Measurements from ENCODE around the gene FOXI1.

FOXI1 gene

DNA sequence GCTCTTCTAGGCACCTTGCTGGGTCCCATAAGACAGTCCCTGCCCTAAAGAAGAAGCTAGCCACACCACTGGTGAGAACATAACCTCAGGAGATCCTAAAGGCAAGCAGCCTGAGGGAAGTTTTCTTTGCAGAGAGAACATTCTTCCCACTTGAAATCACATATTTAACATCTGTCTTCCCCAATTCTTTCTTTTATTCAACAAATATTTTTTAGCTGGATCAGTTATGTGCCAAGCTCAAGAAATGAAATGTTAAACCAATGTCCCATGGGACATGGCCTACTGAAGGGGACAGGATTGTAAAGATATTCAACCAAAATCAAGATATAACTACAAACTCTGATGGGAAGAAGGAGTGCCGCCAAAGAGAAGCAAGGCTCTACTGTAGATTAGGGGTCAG, 36.5 kb downstream of the FOXI1 start:
- no peak overlapping the region for H3K9ac ChIP-seq (ENCODE audit: low read length)
- no peak overlapping the region for H4K91ac ChIP-seq (ENCODE audit: low read depth, low read length)
- WGBS (ENCODE audit: extremely low coverage, insufficient coverage, insufficient read length) = no CpG with 5 or more reads among the region's 1 CpG
- no peak overlapping the region for H3K4me2 ChIP-seq (ENCODE audit: low read length)
- no peak overlapping the region for H3K23ac ChIP-seq (ENCODE audit: low read length)
- no peak overlapping the region for H3K27ac ChIP-seq (ENCODE audit: low read depth, low read length)
- H4K12ac ChIP-seq (ENCODE audit: low read depth, low read length) = no peak overlapping the region
- H3K4ac ChIP-seq (ENCODE audit: low read depth, low read length) = no peak overlapping the region
- H2BK5ac ChIP-seq (ENCODE audit: low read depth, low read length, poor library complexity) = no peak overlapping the region
- no peak overlapping the region for H3K4me3 ChIP-seq (ENCODE audit: low read depth, low read length)
- H3K9me3 ChIP-seq (ENCODE audit: insufficient read depth, low read depth, low read length) = no peaks in the 10 kb centered on the region
- H3K36me3 ChIP-seq (ENCODE audit: control insufficient read depth in 1 of 2, insufficient read depth in 2 of 2, low read length in 2 of 2) = no peaks in the 10 kb centered on the region
- H2AK5ac ChIP-seq (ENCODE audit: low read length) = no peak overlapping the region
- no peak overlapping the region for H2BK12ac ChIP-seq (ENCODE audit: low read length)
- no peaks in the 10 kb centered on the region for H3K79me2 ChIP-seq (ENCODE audit: control insufficient read depth, insufficient read depth, low read length, poor library complexity)
- H3K4me1 ChIP-seq (ENCODE audit: control insufficient read depth in 1 of 2, insufficient read depth in 2 of 2, low read length in 2 of 2) = no peaks in the 10 kb centered on the region
- DNase-seq = no peak
- H2BK120ac ChIP-seq (ENCODE audit: insufficient read depth, low read length, poor library complexity) = no peak overlapping the region
- no peak overlapping the region for H3K14ac ChIP-seq (ENCODE audit: low read length)
- no peak overlapping the region for H3K18ac ChIP-seq (ENCODE audit: low read length)
- H2AFZ ChIP-seq (ENCODE audit: insufficient read depth, low read length, poor library complexity) = no peak overlapping the region
- H3K27me3 ChIP-seq (ENCODE audit: insufficient read depth, low read length) = no peaks in the 10 kb centered on the region
- H4K8ac ChIP-seq (ENCODE audit: low read depth, low read length) = no peak overlapping the region
- no peaks in the 10 kb centered on the region for H3K79me1 ChIP-seq (ENCODE audit: low read length)

DNA sequence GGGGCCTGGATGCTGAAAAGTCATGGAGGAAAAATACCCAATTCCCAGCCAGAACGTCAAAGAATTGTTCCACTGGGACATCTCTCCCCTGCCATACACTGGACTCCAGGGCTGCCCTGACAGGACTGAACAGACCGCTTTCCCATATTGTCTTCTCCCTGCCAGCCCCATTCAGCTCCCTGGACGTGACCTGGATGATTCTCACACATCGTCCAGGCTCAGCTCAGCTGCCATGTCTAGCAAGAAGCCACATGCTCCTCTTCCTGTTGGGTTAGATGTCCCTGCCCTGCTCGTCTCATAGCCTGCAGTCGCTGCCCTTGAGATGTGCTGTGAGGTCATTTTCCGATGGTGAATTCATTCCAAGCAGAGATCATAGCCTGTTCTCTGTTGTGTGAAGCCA, 37.4 kb downstream of the FOXI1 start:
- no peak overlapping the region for H2BK12ac ChIP-seq (ENCODE audit: low read length)
- no peak overlapping the region for H2AFZ ChIP-seq (ENCODE audit: insufficient read depth, low read length, poor library complexity)
- DNase-seq = no peak
- H3K4me2 ChIP-seq (ENCODE audit: low read length) = no peak overlapping the region
- no peak overlapping the region for H2BK120ac ChIP-seq (ENCODE audit: insufficient read depth, low read length, poor library complexity)
- no peak overlapping the region for H3K27ac ChIP-seq (ENCODE audit: low read depth, low read length)
- H3K27me3 ChIP-seq (ENCODE audit: insufficient read depth, low read length) = no peaks in the 10 kb centered on the region
- H2BK5ac ChIP-seq (ENCODE audit: low read depth, low read length, poor library complexity) = no peak overlapping the region
- H3K9ac ChIP-seq (ENCODE audit: low read length) = no peak overlapping the region
- no peak overlapping the region for H4K91ac ChIP-seq (ENCODE audit: low read depth, low read length)
- H3K14ac ChIP-seq (ENCODE audit: low read length) = no peak overlapping the region
- no peak overlapping the region for H3K4me3 ChIP-seq (ENCODE audit: low read depth, low read length)
- H4K12ac ChIP-seq (ENCODE audit: low read depth, low read length) = no peak overlapping the region
- WGBS (ENCODE audit: extremely low coverage, insufficient coverage, insufficient read length) = no CpG with 5 or more reads among the region's 7 CpGs
- H3K4me1 ChIP-seq (ENCODE audit: control insufficient read depth in 1 of 2, insufficient read depth in 2 of 2, low read length in 2 of 2) = no peaks in the 10 kb centered on the region
- no peak overlapping the region for H2AK5ac ChIP-seq (ENCODE audit: low read length)
- no peaks in the 10 kb centered on the region for H3K79me2 ChIP-seq (ENCODE audit: control insufficient read depth, insufficient read depth, low read length, poor library complexity)
- H3K79me1 ChIP-seq (ENCODE audit: low read length) = no peaks in the 10 kb centered on the region
- no peaks in the 10 kb centered on the region for H3K36me3 ChIP-seq (ENCODE audit: control insufficient read depth in 1 of 2, insufficient read depth in 2 of 2, low read length in 2 of 2)
- H3K23ac ChIP-seq (ENCODE audit: low read length) = no peak overlapping the region
- H3K18ac ChIP-seq (ENCODE audit: low read length) = no peak overlapping the region
- H4K8ac ChIP-seq (ENCODE audit: low read depth, low read length) = no peak overlapping the region
- no peaks in the 10 kb centered on the region for H3K9me3 ChIP-seq (ENCODE audit: insufficient read depth, low read depth, low read length)
- no peak overlapping the region for H3K4ac ChIP-seq (ENCODE audit: low read depth, low read length)

DNA sequence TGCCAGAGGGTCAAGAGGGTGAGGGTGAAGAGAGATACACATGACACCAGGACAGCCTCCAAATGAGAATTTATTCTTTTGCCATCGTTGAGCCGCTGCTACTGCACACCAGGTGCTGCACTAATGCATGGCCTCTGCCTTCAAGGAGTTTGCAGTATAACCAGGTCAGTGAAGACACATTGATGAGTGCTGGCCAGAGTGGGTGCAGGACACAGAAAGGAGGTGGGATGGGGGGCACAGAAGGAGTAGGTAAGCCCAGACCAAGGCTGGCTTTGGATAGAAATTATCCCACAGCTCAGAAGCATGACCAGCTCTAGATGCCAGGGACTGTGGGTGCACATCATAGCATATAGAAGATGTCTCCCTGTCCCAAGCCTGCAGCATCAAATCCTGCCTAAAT, 38.0 kb downstream of the FOXI1 start:
- Histone ChIP-seq H4K8ac (ENCODE audit: low read depth, low read length) (no peak overlapping the region), H3K18ac (ENCODE audit: low read length) (no peak overlapping the region), H2AK5ac (ENCODE audit: low read length) (no peak overlapping the region), H3K4me3 (ENCODE audit: low read depth, low read length) (no peak overlapping the region), H3K9ac (ENCODE audit: low read length) (no peak overlapping the region), H4K91ac (ENCODE audit: low read depth, low read length) (no peak overlapping the region), H3K9me3 (ENCODE audit: insufficient read depth, low read depth, low read length) (no peaks in the 10 kb centered on the region), H2BK120ac (ENCODE audit: insufficient read depth, low read length, poor library complexity) (no peak overlapping the region), H2BK5ac (ENCODE audit: low read depth, low read length, poor library complexity) (no peak overlapping the region), H3K4ac (ENCODE audit: low read depth, low read length) (no peak overlapping the region), H3K4me2 (ENCODE audit: low read length) (no peak overlapping the region), H3K4me1 (ENCODE audit: control insufficient read depth in 1 of 2, insufficient read depth in 2 of 2, low read length in 2 of 2) (no peaks in the 10 kb centered on the region), H3K79me1 (ENCODE audit: low read length) (no peaks in the 10 kb centered on the region), H3K27ac (ENCODE audit: low read depth, low read length) (no peak overlapping the region), H3K23ac (ENCODE audit: low read length) (no peak overlapping the region), H3K79me2 (ENCODE audit: control insufficient read depth, insufficient read depth, low read length, poor library complexity) (no peaks in the 10 kb centered on the region), H3K36me3 (ENCODE audit: control insufficient read depth in 1 of 2, insufficient read depth in 2 of 2, low read length in 2 of 2) (no peaks in the 10 kb centered on the region), H2BK12ac (ENCODE audit: low read length) (no peak overlapping the region), H2AFZ (ENCODE audit: insufficient read depth, low read length, poor library complexity) (no peak overlapping the region), H4K12ac (ENCODE audit: low read depth, low read length) (no peak overlapping the region), H3K27me3 (ENCODE audit: insufficient read depth, low read length) (no peaks in the 10 kb centered on the region), H3K14ac (ENCODE audit: low read length) (no peak overlapping the region)
- no CpG with 5 or more reads among the region's 2 CpGs for WGBS (ENCODE audit: extremely low coverage, insufficient coverage, insufficient read length)
- no peak for DNase-seq

DNA sequence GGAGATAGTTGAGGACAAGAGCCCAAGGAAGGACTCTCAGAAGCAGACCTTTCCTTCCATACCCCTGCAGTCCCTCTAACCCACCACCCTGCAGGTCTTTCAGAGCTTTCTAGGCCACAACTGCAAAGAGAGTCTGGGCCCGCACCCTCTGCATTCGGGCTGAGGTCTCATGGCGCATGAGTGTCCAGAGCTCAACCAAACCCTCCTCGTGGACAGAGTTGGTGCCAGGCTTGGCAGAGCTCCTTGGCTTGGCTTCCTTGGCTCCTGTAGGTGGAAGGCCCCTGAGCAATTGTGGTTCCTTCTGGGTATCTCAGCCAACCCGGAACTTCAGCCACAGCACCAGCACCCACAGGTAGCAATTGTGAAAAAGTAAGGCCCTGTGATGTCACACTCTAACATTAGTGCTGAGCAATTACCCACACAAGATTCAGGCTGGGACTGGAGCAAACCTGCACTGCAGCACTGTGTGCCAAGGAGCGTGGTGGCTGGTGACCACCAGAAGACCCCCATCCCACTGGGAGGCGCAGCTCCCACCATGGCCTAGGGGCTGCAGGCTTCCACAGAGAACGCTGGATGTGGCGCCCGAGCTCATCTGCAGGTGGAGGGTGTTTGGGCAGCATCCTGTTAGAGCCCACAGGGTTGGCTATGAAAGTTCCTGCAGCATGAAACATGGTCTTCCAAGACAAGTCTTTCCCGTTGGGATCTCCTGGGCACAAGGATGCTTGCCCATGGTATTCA, 38.8 kb downstream of the FOXI1 start:
- no peaks in the 10 kb centered on the region for H3K79me2 ChIP-seq (ENCODE audit: control insufficient read depth, insufficient read depth, low read length, poor library complexity)
- no peak overlapping the region for H2BK120ac ChIP-seq (ENCODE audit: insufficient read depth, low read length, poor library complexity)
- H4K8ac ChIP-seq (ENCODE audit: low read depth, low read length) = no peak overlapping the region
- no peak overlapping the region for H2BK12ac ChIP-seq (ENCODE audit: low read length)
- no peak for DNase-seq
- H2BK5ac ChIP-seq (ENCODE audit: low read depth, low read length, poor library complexity) = no peak overlapping the region
- no peaks in the 10 kb centered on the region for H3K4me1 ChIP-seq (ENCODE audit: control insufficient read depth in 1 of 2, insufficient read depth in 2 of 2, low read length in 2 of 2)
- no CpG with 5 or more reads among the region's 11 CpGs for WGBS (ENCODE audit: extremely low coverage, insufficient coverage, insufficient read length)
- no peak overlapping the region for H4K12ac ChIP-seq (ENCODE audit: low read depth, low read length)
- H3K4ac ChIP-seq (ENCODE audit: low read depth, low read length) = no peak overlapping the region
- no peak overlapping the region for H3K18ac ChIP-seq (ENCODE audit: low read length)
- H3K27me3 ChIP-seq (ENCODE audit: insufficient read depth, low read length) = no peaks in the 10 kb centered on the region
- H3K36me3 ChIP-seq (ENCODE audit: control insufficient read depth in 1 of 2, insufficient read depth in 2 of 2, low read length in 2 of 2) = no peaks in the 10 kb centered on the region
- H3K9me3 ChIP-seq (ENCODE audit: insufficient read depth, low read depth, low read length) = no peaks in the 10 kb centered on the region
- no peak overlapping the region for H3K14ac ChIP-seq (ENCODE audit: low read length)
- no peak overlapping the region for H3K4me3 ChIP-seq (ENCODE audit: low read depth, low read length)
- H3K4me2 ChIP-seq (ENCODE audit: low read length) = no peak overlapping the region
- no peak overlapping the region for H3K27ac ChIP-seq (ENCODE audit: low read depth, low read length)
- H3K23ac ChIP-seq (ENCODE audit: low read length) = no peak overlapping the region
- no peaks in the 10 kb centered on the region for H3K79me1 ChIP-seq (ENCODE audit: low read length)
- H2AK5ac ChIP-seq (ENCODE audit: low read length) = no peak overlapping the region
- H2AFZ ChIP-seq (ENCODE audit: insufficient read depth, low read length, poor library complexity) = no peak overlapping the region
- H3K9ac ChIP-seq (ENCODE audit: low read length) = no peak overlapping the region
- H4K91ac ChIP-seq (ENCODE audit: low read depth, low read length) = no peak overlapping the region
